ENCODE data around the gene PARVB. TPM values are rescaled to one million over a fixed set of nuclear protein-coding genes. Genes with fewer than 3 reads are reported as not detected.

Gene PARVB
- total and polyA plus RNA-seq, 2 experiments from 2014 or later = 10.2 to 11.2 TPM

DNA sequence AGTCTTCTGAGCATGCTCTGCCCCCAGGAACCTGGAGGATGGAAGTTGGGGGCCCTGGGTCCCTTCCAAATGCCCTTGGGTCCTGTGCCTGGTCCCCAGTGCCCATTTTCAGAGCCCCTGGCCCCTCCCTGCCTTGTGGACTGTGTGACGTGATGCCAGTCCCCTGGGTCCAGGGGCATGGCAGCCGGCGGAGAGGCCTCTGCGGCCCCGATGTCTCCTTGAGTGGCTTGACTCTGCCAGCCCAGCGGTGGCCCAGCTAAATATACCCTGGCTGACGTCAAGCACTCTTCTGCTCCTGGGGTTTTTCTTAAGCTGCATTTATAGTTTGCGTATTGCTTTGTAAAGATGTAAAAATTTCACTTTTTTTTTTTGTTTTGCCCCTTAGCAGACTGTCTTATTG is 121.4 kb downstream of the PARVB start:
- Histone ChIP-seq H3K4me2 (no peak overlapping the region), H3K9me3 (ENCODE audit: low read depth) (no peaks in the 10 kb centered on the region), H3K27me3 (no peaks in the 10 kb centered on the region), H3K36me3 (replicated peaks; ENCODE audit: insufficient read depth, low read depth) (no peaks in the 10 kb centered on the region), H3K79me2 (no peaks in the 10 kb centered on the region), H4K20me1 (ENCODE audit: insufficient read depth, poor library complexity, severe bottlenecking) (no peaks in the 10 kb centered on the region), H3K4me3 (no peak overlapping the region), H3K4me1 (ENCODE audit: insufficient read depth) (peaks cover 21% of the 10 kb centered on the region), H3K9me2 (replicated peaks; ENCODE audit: insufficient read depth) (no peaks in the 10 kb centered on the region), H2AFZ (no peak overlapping the region), H3K27ac (no peak overlapping the region)
- TF ChIP-seq, protein P1, sequence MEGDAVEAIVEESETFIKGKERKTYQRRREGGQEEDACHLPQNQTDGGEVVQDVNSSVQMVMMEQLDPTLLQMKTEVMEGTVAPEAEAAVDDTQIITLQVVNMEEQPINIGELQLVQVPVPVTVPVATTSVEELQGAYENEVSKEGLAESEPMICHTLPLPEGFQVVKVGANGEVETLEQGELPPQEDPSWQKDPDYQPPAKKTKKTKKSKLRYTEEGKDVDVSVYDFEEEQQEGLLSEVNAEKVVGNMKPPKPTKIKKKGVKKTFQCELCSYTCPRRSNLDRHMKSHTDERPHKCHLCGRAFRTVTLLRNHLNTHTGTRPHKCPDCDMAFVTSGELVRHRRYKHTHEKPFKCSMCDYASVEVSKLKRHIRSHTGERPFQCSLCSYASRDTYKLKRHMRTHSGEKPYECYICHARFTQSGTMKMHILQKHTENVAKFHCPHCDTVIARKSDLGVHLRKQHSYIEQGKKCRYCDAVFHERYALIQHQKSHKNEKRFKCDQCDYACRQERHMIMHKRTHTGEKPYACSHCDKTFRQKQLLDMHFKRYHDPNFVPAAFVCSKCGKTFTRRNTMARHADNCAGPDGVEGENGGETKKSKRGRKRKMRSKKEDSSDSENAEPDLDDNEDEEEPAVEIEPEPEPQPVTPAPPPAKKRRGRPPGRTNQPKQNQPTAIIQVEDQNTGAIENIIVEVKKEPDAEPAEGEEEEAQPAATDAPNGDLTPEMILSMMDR (IDR thresholded peaks at IDR 0.05; ENCODE audit: poor library complexity) = no peak
- no peak for TF ChIP-seq EZH2phosphoT487 (IDR thresholded peaks at IDR 0.05; ENCODE audit: low read depth, severe bottlenecking, unreplicated experiment)
- no peak for TF ChIP-seq EZH2 (IDR thresholded peaks at IDR 0.05; ENCODE audit: borderline replicate concordance)
- WGBS (ENCODE audit: low lambda C conversion rate, missing lambda C conversion rate) = 87% methylated on average over 8 of the region's 8 CpGs
- DNase-seq (ENCODE audit: low spot score) = no peak

DNA sequence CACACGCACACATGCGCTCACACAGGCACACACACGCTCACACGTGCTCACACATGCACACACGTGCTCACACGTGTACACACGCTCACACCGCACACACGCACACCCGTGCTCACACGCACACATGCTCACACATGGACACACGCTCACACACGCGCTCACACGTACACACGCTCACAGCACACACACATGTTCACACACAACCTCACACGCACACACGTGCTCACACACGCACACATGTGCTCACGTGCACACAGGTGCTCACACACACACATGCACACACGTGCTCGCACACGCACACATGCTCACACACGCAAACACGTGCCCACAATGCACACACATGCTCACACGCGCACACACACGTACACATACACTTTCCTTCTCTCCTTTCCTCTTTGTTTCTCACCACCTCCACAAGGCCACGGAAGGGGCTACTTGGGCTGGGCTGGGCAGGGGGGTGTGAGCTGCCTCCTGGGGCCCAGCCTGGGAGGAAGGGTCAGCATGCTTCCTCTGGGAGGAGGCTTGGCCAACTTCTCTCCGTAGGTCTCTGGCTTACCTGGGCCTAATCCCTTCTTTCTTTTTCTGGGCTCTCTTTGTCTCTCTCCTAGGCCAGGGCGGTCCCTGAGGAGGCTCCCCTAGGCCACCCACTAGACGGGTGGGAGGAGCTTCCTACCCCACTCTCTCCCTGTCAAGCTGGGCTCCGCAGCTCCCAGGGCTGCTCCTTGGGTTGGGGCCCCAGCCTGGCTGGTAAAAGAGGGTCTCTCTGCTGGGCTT is 122.2 kb downstream of the PARVB start:
- Histone ChIP-seq H3K27me3 (no peaks in the 10 kb centered on the region), H3K27ac (peak overlapping the region; percentile 66), H3K79me2 (no peaks in the 10 kb centered on the region), H3K9me3 (ENCODE audit: low read depth) (no peaks in the 10 kb centered on the region), H3K36me3 (replicated peaks; ENCODE audit: insufficient read depth, low read depth) (no peaks in the 10 kb centered on the region), H3K4me1 (ENCODE audit: insufficient read depth) (peaks cover 21% of the 10 kb centered on the region), H3K9me2 (replicated peaks; ENCODE audit: insufficient read depth) (no peaks in the 10 kb centered on the region), H3K4me3 (no peak overlapping the region), H4K20me1 (ENCODE audit: insufficient read depth, poor library complexity, severe bottlenecking) (no peaks in the 10 kb centered on the region), H2AFZ (no peak overlapping the region), H3K4me2 (no peak overlapping the region)
- TF ChIP-seq, protein P1 (IDR thresholded peaks at IDR 0.05; ENCODE audit: poor library complexity) = no peak
- TF ChIP-seq EZH2 (IDR thresholded peaks at IDR 0.05; ENCODE audit: borderline replicate concordance) (no peak), EZH2phosphoT487 (IDR thresholded peaks at IDR 0.05; ENCODE audit: low read depth, severe bottlenecking, unreplicated experiment) (no peak)
- 83% methylated on average over 24 of the region's 33 CpGs for WGBS (ENCODE audit: low lambda C conversion rate, missing lambda C conversion rate)
- no peak for DNase-seq (ENCODE audit: low spot score)

DNA sequence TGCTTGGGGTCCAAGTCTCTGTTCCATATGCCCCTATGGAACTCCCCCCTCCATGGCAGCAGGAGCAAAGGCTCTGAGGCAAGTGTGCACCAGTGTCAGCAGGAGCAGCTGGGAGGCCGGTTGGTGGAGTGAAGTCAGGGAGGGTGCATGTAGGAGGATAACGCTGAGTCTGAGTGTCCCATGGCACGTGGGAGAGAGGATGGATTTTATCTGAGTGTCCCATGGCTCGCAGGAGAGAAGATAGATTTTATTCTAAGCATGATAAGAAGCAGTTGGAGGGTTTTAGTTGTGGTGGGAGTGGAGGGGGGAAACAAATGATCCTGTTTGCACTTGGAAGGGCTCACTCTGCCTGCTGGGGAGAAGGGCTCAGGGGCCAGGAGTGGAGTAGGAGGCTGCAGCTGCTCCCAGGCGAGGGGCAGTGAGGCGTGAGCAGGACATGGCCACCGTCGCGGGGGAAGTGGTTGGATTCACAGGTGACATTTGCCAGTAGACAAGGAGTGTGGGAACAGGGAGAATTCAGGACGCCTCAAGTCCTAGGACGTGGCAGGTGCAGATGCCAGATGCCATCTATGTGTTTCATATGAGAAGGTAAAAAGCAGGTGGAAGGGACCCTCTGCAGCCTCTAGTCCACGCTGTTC is 123.0 kb downstream of the PARVB start:
- no peaks in the 10 kb centered on the region for H3K9me3 ChIP-seq (ENCODE audit: low read depth)
- TF ChIP-seq EZH2 (IDR thresholded peaks at IDR 0.05; ENCODE audit: borderline replicate concordance) = no peak
- no peak for TF ChIP-seq EZH2phosphoT487 (IDR thresholded peaks at IDR 0.05; ENCODE audit: low read depth, severe bottlenecking, unreplicated experiment)
- TF ChIP-seq, protein P1 (IDR thresholded peaks at IDR 0.05; ENCODE audit: poor library complexity) = no peak
- peaks cover 21% of the 10 kb centered on the region for H3K4me1 ChIP-seq (ENCODE audit: insufficient read depth)
- H3K79me2 ChIP-seq = no peaks in the 10 kb centered on the region
- no peaks in the 10 kb centered on the region for H3K9me2 ChIP-seq (replicated peaks; ENCODE audit: insufficient read depth)
- H3K4me3 ChIP-seq = no peak overlapping the region
- H3K27ac ChIP-seq = peak overlapping the region; percentile 66
- H3K27me3 ChIP-seq = no peaks in the 10 kb centered on the region
- no peak overlapping the region for H3K4me2 ChIP-seq
- 68% methylated on average over 12 of the region's 12 CpGs for WGBS (ENCODE audit: low lambda C conversion rate, missing lambda C conversion rate)
- H3K36me3 ChIP-seq (replicated peaks; ENCODE audit: insufficient read depth, low read depth) = no peaks in the 10 kb centered on the region
- no peak overlapping the region for H2AFZ ChIP-seq
- H4K20me1 ChIP-seq (ENCODE audit: insufficient read depth, poor library complexity, severe bottlenecking) = no peaks in the 10 kb centered on the region
- DNase-seq (ENCODE audit: low spot score) = no peak
